Measurements from ENCODE around the gene TAF1.
"Not testable (repeated sequence)": the region's sequence is repeated elsewhere in the genome, so short reads cannot be mapped to it uniquely, and the experiment has no call there.

DNA sequence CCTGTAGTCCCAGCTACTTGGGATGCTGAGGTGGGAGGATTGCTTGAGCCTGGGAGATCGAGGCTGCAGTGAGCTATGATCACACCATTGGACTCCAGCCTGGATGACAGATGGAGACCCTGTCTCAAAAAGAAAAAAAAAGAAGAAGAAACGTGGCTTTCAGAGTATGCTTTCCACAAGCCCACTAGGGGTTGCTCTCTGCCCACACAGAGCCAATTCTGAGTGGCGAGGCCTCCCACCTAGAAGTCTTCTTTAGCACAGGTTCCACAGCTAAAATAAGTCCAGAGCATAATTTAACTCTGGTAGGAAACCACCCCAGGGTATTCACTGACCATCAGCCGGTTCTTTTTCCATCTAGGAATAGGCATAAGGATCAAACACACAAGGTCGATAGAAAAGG is 50.1 kb downstream of the TAF1 start:
- TF ChIP-seq, protein P1, sequence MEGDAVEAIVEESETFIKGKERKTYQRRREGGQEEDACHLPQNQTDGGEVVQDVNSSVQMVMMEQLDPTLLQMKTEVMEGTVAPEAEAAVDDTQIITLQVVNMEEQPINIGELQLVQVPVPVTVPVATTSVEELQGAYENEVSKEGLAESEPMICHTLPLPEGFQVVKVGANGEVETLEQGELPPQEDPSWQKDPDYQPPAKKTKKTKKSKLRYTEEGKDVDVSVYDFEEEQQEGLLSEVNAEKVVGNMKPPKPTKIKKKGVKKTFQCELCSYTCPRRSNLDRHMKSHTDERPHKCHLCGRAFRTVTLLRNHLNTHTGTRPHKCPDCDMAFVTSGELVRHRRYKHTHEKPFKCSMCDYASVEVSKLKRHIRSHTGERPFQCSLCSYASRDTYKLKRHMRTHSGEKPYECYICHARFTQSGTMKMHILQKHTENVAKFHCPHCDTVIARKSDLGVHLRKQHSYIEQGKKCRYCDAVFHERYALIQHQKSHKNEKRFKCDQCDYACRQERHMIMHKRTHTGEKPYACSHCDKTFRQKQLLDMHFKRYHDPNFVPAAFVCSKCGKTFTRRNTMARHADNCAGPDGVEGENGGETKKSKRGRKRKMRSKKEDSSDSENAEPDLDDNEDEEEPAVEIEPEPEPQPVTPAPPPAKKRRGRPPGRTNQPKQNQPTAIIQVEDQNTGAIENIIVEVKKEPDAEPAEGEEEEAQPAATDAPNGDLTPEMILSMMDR (IDR thresholded peaks at IDR 0.05 in 4 of 5, conservative IDR thresholded peaks at IDR 0.05 in 1 of 5), result not testable (repeated sequence)
- not testable (repeated sequence) for TF ChIP-seq POLR2A (IDR thresholded peaks at IDR 0.05)
